Measurements from ENCODE around the gene ATP6V1E1. TPM values are rescaled to one million over a fixed set of nuclear protein-coding genes. Genes with fewer than 3 reads are reported as not detected.

The ATP6V1E1 gene
- polyA plus RNA-seq, 1 experiment, result 198 TPM

GRCh38 chr22:17597217-17597616 lies 31.3 kb downstream of the ATP6V1E1 start:
- Histone ChIP-seq H3K27me3 (ENCODE audit: control insufficient read depth, insufficient read depth, low read length) (no peaks in the 10 kb centered on the region), H3K4me3 (ENCODE audit: low read depth, low read length) (no peak overlapping the region), H3K27ac (ENCODE audit: low read depth, low read length) (no peak overlapping the region), H3K9me3 (ENCODE audit: control insufficient read depth, insufficient read depth, low read length) (no peaks in the 10 kb centered on the region)
- no peak for TF ChIP-seq CTCF (IDR thresholded peaks at IDR 0.05; ENCODE audit: low read depth, low read length)
- DNase-seq (ENCODE audit: low read depth, low spot score), result no peak
- POLR2A ChIA-PET, result no interaction called here
- CTCF ChIA-PET, result no interaction called here

GRCh38 chr22:17596226-17596625 lies 32.3 kb downstream of the ATP6V1E1 start:
- Histone ChIP-seq H3K9me3 (ENCODE audit: control insufficient read depth, insufficient read depth, low read length) (no peaks in the 10 kb centered on the region), H3K4me3 (ENCODE audit: low read depth, low read length) (no peak overlapping the region), H3K27ac (ENCODE audit: low read depth, low read length) (no peak overlapping the region), H3K27me3 (ENCODE audit: control insufficient read depth, insufficient read depth, low read length) (no peaks in the 10 kb centered on the region)
- no peak for DNase-seq (ENCODE audit: low read depth, low spot score)
- ChIA-PET POLR2A (no interaction called here), CTCF (no interaction called here)
- no peak for TF ChIP-seq CTCF (IDR thresholded peaks at IDR 0.05; ENCODE audit: low read depth, low read length)

- ChIA-PET POLR2A (no interaction called here), CTCF (interaction anchor here (0.7 kb wide), 1 partner anchor 151 kb away, joined by 5 read pairs; no protein-coding TSS in a partner anchor)
- H3K27me3 ChIP-seq (ENCODE audit: control insufficient read depth, insufficient read depth, low read length), result no peaks in the 10 kb centered on the region
Observed at GRCh38 chr22:17592201-17592600, 36.3 kb downstream of the ATP6V1E1 start.

GRCh38 chr22:17590586-17590985 lies 38.0 kb downstream of the ATP6V1E1 start:
- no peak for DNase-seq (ENCODE audit: low read depth, low spot score)
- Histone ChIP-seq H3K27ac (ENCODE audit: low read depth, low read length) (no peak overlapping the region), H3K4me3 (ENCODE audit: low read depth, low read length) (no peak overlapping the region), H3K27me3 (ENCODE audit: control insufficient read depth, insufficient read depth, low read length) (no peaks in the 10 kb centered on the region), H3K9me3 (ENCODE audit: control insufficient read depth, insufficient read depth, low read length) (no peaks in the 10 kb centered on the region)
- CTCF ChIA-PET, result no interaction called here
- no peak for TF ChIP-seq CTCF (IDR thresholded peaks at IDR 0.05; ENCODE audit: low read depth, low read length)
- POLR2A ChIA-PET, result no interaction called here

More at GRCh38 chr22:17592201-17592600, 36.3 kb downstream of the ATP6V1E1 start:
- Histone ChIP-seq H3K9me3 (ENCODE audit: control insufficient read depth, insufficient read depth, low read length) (no peaks in the 10 kb centered on the region), H3K27ac (ENCODE audit: low read depth, low read length) (no peak overlapping the region), H3K4me3 (ENCODE audit: low read depth, low read length) (no peak overlapping the region)
- no peak for DNase-seq (ENCODE audit: low read depth, low spot score)
- TF ChIP-seq CTCF (IDR thresholded peaks at IDR 0.05; ENCODE audit: low read depth, low read length), result no peak

GRCh38 chr22:17589810-17590375 lies 38.7 kb downstream of the ATP6V1E1 start:
- no peak overlapping the region for H3K4me3 ChIP-seq (ENCODE audit: low read depth, low read length)
- no peaks in the 10 kb centered on the region for H3K27me3 ChIP-seq (ENCODE audit: control insufficient read depth, insufficient read depth, low read length)
- CTCF ChIA-PET, result no interaction called here
- no peak for TF ChIP-seq CTCF (IDR thresholded peaks at IDR 0.05; ENCODE audit: low read depth, low read length)
- POLR2A ChIA-PET, result no interaction called here
- no peak for DNase-seq (ENCODE audit: low read depth, low spot score)
- H3K9me3 ChIP-seq (ENCODE audit: control insufficient read depth, insufficient read depth, low read length), result no peaks in the 10 kb centered on the region
- no peak overlapping the region for H3K27ac ChIP-seq (ENCODE audit: low read depth, low read length)
